GM12864 (cell line): ENCODE measurements around the gene RAB21.

Experiments used
- DNase-seq: peaks from one replicate; pipeline ENCODE4 v3.0.0-alpha.2; 2011; ENCODE audit warnings: low read depth
- H3K4me3 ChIP-seq: 2 replicates; pipeline ENCODE4 v1.5.1; 2011; ENCODE audit warnings: mild to moderate bottlenecking, low read depth, low read length, control low read depth
- CTCF ChIP-seq: IDR thresholded peaks from 2 replicates; pipeline ENCODE4 v1.5.1; 2011; ENCODE audit warnings: low read depth, mild to moderate bottlenecking, moderate library complexity, low read length, control low read depth, inconsistent platforms; ENCODE audit errors: missing control alignments

The RAB21 gene

DNA sequence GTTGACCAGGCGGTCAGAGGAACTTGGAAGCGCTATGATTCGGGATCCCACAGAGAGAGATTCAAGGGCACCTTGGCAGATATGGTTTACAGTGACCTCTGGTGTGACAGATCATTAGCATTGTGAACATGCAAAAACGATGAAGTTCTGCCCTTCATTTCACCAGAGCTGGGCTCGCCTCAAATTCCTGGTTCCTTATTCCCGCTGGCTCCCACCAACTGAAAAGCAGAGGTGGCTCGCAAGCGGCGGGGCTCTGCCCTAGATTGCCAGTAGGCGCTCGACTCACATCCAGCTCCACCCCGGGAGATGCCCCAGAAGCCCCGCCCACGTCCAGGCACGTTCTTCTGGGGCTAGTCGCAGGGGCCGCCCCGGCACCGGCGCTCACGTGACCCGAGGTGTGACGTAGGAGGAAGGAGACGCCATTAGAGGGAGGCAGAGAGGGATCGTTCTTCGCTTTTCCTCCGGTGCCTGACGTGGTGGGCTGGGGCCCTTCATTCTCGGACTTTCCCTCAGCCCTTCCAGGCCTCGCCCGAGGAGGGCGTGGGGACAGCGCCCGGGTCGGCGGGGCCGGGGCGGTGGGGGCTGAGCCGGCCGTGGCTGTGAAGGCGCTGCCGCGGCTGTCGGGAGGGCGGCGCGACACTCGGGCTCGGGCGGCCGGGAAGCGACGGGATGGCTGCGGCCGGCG lies at the start of gene RAB21:
Gene RAB21, plus strand, starts transcription at position 403 of the 685 bp plus-strand sequence. Its CDS starts 267 bp downstream, at position 670.
- H3K4me3 ChIP-seq: peak within 1 kb of the TSS; percentile 84
- DNase-seq: peak; percentile 89
- peak; percentile 18 for TF ChIP-seq CTCF

DNA sequence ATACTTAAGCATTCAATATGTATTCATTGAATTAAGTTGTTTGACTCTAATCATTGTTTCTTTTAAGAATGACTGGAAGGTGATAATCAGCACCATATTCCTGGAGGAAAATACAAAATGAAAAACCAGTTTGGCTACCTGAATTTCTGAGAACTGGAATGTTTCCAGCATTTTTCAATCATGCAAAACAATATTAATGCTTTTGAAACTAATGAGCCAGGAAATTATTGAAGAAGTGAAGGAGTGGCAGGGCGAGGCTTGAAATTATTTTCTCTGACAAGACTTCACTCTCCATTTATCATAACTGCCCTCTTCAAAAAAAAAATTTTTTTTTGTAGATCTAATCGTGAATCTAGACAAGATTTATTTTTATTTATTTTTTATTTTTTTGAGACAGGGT lies 49.7 kb upstream of the RAB21 start:
- no peak overlapping the region for H3K4me3 ChIP-seq
- DNase-seq: no peak
- TF ChIP-seq CTCF: no peak

DNA sequence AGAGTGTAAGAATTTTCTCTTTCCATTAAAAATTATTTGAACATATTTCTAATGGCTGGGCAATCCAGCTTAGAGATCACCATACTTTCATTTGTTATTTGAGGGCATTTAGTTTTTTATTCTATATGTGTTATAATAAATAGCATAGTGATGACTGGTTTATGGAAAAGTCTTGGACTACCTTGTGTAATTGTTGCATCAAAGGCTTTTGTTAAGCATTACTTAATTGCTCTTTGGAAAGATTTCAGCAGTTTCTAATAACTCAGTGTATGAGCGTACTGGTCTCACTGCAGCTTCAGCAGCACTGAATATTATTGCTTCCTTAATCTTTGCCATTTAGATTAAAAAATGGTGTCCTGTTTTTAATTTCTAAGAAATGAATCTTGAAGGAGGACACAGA lies 46.0 kb upstream of the RAB21 start:
- DNase-seq: no peak
- TF ChIP-seq CTCF: no peak
- no peak overlapping the region for H3K4me3 ChIP-seq

- no peak overlapping the region for H3K4me3 ChIP-seq
- no peak for DNase-seq
- no peak for TF ChIP-seq CTCF
Measured at GRCh38 chr12:71710276-71711125, 44.2 kb upstream of the RAB21 start.

- no peak for DNase-seq
- no peak for TF ChIP-seq CTCF
- no peak overlapping the region for H3K4me3 ChIP-seq
Measured at GRCh38 chr12:71718611-71719010, 36.1 kb upstream of the RAB21 start.

- H3K4me3 ChIP-seq: no peak overlapping the region
- DNase-seq: no peak
- no peak for TF ChIP-seq CTCF
Measured at GRCh38 chr12:71719647-71720370, 34.9 kb upstream of the RAB21 start.
